Esophagus muscularis mucosa (tissue), 4 donors: ENCODE measurements around the gene ANKRD6. TPM values are rescaled to one million over a fixed set of nuclear protein-coding genes. Genes with fewer than 3 reads are reported as not detected.
A peak's percentile ranks its signal among the peaks of the same experiment; 100 is the strongest.

Source experiments
- DNase-seq: peaks from one replicate; pipeline ENCODE4 v3.0.0-alpha.2; 2017; ENCODE audit errors: extremely low spot score
- H3K27ac ChIP-seq, 4 donors: fragments of 200-600 bp; sonication (generic); replicated peaks in 1 of 4; 1 replicate in 3 of 4; 2 replicates in 1 of 4; pipeline ENCODE4 v1.5.1; 2016 to 2019; ENCODE audit warnings: mild to moderate bottlenecking in 1 of 4
- H3K27me3 ChIP-seq, 4 donors: fragments of 200-600 bp; sonication (generic); one replicate each; pipeline versions ENCODE4 v1.5.1 to v1.6.0; 2016 to 2019
- H3K36me3 ChIP-seq, 4 donors: fragments of 200-600 bp; sonication (generic); one replicate each; pipeline ENCODE4 v1.5.1; 2016 to 2019
- H3K4me1 ChIP-seq, 4 donors: fragments of 200-600 bp; sonication (generic); one replicate each; pipeline ENCODE4 v1.5.1; 2016 to 2019
- H3K4me3 ChIP-seq, 4 donors: fragments of 200-600 bp; sonication (generic); 1 replicate in 2 of 4; 2 replicates in 2 of 4; pipeline ENCODE4 v1.5.1; 2016 to 2019; ENCODE audit warnings: mild to moderate bottlenecking in 4 of 4, moderate library complexity in 1 of 4
- H3K9me3 ChIP-seq, 4 donors: fragments of 200-600 bp; sonication (generic); 1 replicate in 3 of 4; 2 replicates in 1 of 4; pipeline ENCODE4 v1.5.1; 2016 to 2019
- EP300 ChIP-seq: sonication (generic); formaldehyde crosslinking; IDR thresholded peaks from one replicate; pipeline ENCODE4 v1.6.1; 2017; ENCODE audit warnings: antibody characterized with exemption
- POLR2A ChIP-seq: fragments of 450-650 bp; IDR thresholded peaks from one replicate; pipeline ENCODE4 v1.6.1; 2017; ENCODE audit warnings: antibody characterized with exemption, moderate library complexity, mild to moderate bottlenecking, low read depth
- POLR2AphosphoS5 ChIP-seq, 2 donors: sonication (generic); formaldehyde crosslinking; IDR thresholded peaks; one replicate each; pipeline ENCODE4 v1.6.1; 2017; ENCODE audit warnings: antibody characterized with exemption in 2 of 2
- WGBS: methylation state at CpG from one replicate; pipeline ENCODE4 v1.1.5; 2018; 5-methylcytosine and 5-hydroxymethylcytosine counted together
- intact Hi-C: fragments of 100-400 bp; cut with DNase I; formaldehyde crosslinking; loops from one replicate; pipeline ENCODE4 v1.15.1; 2023
- total RNA-seq, 4 donors: library from RNA; depleted of rRNA; stranded (reverse); fragments of >200 nt; gene quantifications; one replicate each; pipeline versions ENCODE4 v1.1.0 to v1.2.1, GENCODE V29; 2016
- TF ChIP-seq, protein P1 (sequence below), 3 experiments: fragments of 200-600 bp in 2 of 3; fragments of 450-650 bp in 1 of 3; sonication (generic) in 2 of 3; IDR thresholded peaks; one replicate each; pipeline ENCODE4 v1.5.1; 2017 to 2019; ENCODE audit warnings: antibody characterized with exemption in 3 of 3, mild to moderate bottlenecking in 2 of 3, moderate library complexity in 1 of 3

ANKRD6 gene
- total RNA-seq, 4 donors from 2014 or later, result 9.1 to 18.9 (median 10.7) TPM

DNA sequence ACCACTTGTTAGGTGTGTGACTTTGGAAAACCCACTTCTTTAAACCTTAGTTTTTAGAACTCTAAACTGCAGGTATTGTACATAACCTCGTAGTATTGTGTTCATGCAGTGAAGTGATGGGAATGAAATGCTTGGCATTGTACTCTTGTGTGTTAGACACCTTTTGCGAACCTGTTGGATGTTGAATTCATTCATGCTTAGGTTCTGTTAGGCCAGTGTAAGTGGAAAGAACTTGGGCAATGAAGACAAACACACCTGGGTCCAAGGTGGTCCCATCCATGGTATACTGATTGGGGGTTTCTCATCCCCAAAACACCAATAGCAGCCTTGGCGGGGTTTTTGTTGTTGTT is 1.2 kb downstream of the ANKRD6 start:
- Histone ChIP-seq H3K36me3 (no peaks in the 10 kb centered on the region), H3K9me3 (no peaks in the 10 kb centered on the region), H3K27ac (no peak overlapping the region), H3K27me3 (no peaks in the 10 kb centered on the region), H3K4me3 (peak overlapping the region; percentile 75 to 95 (median 86)), H3K4me1 (peaks cover 0 to 24% (median 15%) of the 10 kb centered on the region in 4 donors)
- WGBS, result 90% methylated on average over 3 of the region's 3 CpGs
- intact Hi-C loops, result no loop called here
- TF ChIP-seq EP300 (no peak), POLR2AphosphoS5 (IDR thresholded peaks at IDR 0.05) (no peak)
- TF ChIP-seq, protein P1, sequence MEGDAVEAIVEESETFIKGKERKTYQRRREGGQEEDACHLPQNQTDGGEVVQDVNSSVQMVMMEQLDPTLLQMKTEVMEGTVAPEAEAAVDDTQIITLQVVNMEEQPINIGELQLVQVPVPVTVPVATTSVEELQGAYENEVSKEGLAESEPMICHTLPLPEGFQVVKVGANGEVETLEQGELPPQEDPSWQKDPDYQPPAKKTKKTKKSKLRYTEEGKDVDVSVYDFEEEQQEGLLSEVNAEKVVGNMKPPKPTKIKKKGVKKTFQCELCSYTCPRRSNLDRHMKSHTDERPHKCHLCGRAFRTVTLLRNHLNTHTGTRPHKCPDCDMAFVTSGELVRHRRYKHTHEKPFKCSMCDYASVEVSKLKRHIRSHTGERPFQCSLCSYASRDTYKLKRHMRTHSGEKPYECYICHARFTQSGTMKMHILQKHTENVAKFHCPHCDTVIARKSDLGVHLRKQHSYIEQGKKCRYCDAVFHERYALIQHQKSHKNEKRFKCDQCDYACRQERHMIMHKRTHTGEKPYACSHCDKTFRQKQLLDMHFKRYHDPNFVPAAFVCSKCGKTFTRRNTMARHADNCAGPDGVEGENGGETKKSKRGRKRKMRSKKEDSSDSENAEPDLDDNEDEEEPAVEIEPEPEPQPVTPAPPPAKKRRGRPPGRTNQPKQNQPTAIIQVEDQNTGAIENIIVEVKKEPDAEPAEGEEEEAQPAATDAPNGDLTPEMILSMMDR (IDR thresholded peaks at IDR 0.05), result no peak
- no peak for DNase-seq

DNA sequence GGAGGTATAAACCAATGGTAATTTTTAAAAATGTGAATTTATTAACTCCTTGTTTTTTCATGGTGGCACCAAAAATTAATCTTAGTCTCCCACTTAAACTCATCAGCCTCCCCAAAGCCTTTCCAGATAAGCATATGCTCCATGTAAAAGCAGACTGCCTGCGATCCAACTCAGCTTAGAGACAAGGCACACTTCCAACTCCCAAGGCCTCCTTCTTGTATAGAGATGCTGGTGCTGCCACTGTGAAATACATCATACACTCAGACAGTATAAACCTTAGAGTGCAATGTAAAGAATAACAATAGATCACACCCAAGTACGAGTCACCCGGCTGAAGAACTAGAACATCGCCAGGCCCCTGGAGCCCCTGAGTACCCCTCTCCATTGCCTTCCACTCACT is 2.0 kb downstream of the ANKRD6 start:
- Histone ChIP-seq H3K4me1 (peaks cover 0 to 24% (median 15%) of the 10 kb centered on the region in 4 donors), H3K4me3 (no peak overlapping the region), H3K27ac (no peak overlapping the region), H3K27me3 (no peaks in the 10 kb centered on the region), H3K9me3 (no peaks in the 10 kb centered on the region), H3K36me3 (no peaks in the 10 kb centered on the region)
- WGBS, result 87% methylated on average over 4 of the region's 4 CpGs
- intact Hi-C loops, result no loop called here
- TF ChIP-seq POLR2AphosphoS5 (IDR thresholded peaks at IDR 0.05), result no peak
- TF ChIP-seq, protein P1 (IDR thresholded peaks at IDR 0.05), result no peak
- no peak for DNase-seq

DNA sequence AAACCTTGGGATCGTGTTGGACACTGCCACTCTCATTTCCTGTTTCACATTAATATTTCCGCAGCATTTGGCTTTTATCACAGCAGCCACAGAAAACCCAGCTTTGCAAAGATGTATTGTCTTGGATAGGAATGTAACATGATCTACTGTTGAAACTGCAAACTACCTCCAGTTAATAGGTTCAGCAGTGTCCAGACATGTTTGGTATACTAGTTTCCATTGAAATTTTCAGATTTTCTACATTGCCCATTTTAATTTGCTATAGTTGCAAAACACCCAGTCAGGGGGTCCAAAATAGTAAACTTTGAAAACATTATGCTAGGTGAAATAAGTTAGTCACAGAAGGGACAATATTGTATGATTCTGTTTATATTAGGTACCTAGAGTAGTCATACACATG is 3.3 kb downstream of the ANKRD6 start:
- Histone ChIP-seq H3K36me3 (no peaks in the 10 kb centered on the region), H3K4me1 (peaks cover 0 to 24% (median 15%) of the 10 kb centered on the region in 4 donors), H3K9me3 (no peaks in the 10 kb centered on the region), H3K4me3 (no peak overlapping the region), H3K27me3 (no peaks in the 10 kb centered on the region), H3K27ac (no peak overlapping the region)
- TF ChIP-seq, protein P1 (IDR thresholded peaks at IDR 0.05), result no peak
- TF ChIP-seq POLR2AphosphoS5 (IDR thresholded peaks at IDR 0.05) (no peak), EP300 (no peak), POLR2A (no peak)
- DNase-seq, result no peak
- intact Hi-C loops, result no loop called here
- 51% methylated on average over 2 of the region's 2 CpGs for WGBS

DNA sequence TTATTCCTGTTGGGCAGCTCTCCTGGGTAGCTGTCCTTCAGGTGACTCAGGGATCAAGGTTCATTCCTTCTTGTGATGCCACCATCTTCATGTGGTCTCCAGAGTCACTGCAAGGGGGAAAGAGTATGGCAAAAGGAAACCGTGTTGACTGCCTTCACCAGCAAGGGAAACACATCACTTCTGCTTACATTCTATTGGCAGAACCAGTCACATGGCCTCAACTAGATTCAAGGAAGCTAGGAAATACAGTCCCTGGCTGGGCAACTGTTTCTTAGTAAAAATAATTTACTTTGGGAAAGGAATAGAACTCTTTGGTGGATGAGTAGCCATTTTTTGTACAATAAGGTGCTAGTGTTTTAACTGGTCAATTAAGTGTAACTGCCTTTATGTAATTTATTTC is 5.3 kb downstream of the ANKRD6 start:
- no peaks in the 10 kb centered on the region for H3K27me3 ChIP-seq
- intact Hi-C loops, result no loop called here

DNA sequence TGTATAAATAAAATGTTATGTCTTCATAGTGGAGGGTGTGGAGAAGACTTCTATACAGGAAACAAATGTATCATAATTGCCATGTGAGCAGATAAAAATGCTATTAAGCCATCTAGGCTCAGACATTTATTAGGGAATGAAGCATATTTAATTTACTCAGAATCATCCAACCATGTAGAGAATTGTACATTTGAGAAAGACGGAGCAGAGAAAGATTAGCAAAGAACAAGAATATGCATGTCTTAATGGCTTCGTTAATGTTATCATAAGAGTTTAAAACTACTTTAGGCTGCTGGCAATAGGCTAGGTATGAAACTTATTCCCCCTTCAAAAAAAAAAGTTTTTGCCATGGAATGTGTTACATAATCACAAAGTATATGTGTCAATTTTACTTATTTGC is 6.1 kb downstream of the ANKRD6 start:
- 93% methylated on average over 2 of the region's 2 CpGs for WGBS
- TF ChIP-seq, protein P1 (IDR thresholded peaks at IDR 0.05), result no peak
- TF ChIP-seq EP300 (no peak), POLR2A (no peak), POLR2AphosphoS5 (IDR thresholded peaks at IDR 0.05) (no peak)
- intact Hi-C loops, result no loop called here
- Histone ChIP-seq H3K9me3 (no peaks in the 10 kb centered on the region), H3K27ac (no peak overlapping the region), H3K4me1 (peaks cover 0 to 9% (median 2%) of the 10 kb centered on the region in 4 donors), H3K27me3 (no peaks in the 10 kb centered on the region), H3K36me3 (no peaks in the 10 kb centered on the region), H3K4me3 (no peak overlapping the region)
- DNase-seq, result no peak

More for the DNA sequence above, 5.3 kb downstream of the ANKRD6 start:
- WGBS, result 69% methylated on average over 1 of the region's 1 CpG
- DNase-seq, result no peak
- Histone ChIP-seq H3K9me3 (no peaks in the 10 kb centered on the region), H3K27ac (no peak overlapping the region), H3K4me1 (peaks cover 0 to 16% (median 8%) of the 10 kb centered on the region in 4 donors), H3K36me3 (no peaks in the 10 kb centered on the region), H3K4me3 (no peak overlapping the region)
- no peak for TF ChIP-seq EP300
- no peak for TF ChIP-seq POLR2AphosphoS5 (IDR thresholded peaks at IDR 0.05)
- no peak for TF ChIP-seq POLR2A
- TF ChIP-seq, protein P1 (IDR thresholded peaks at IDR 0.05), result no peak
